SJSA1 (cell line): Measurements from ENCODE around the gene SLC4A7. TPM values are rescaled to one million over a fixed set of nuclear protein-coding genes. Genes with fewer than 3 reads are reported as not detected.
"Not testable (repeated sequence)": the region's sequence is repeated elsewhere in the genome, so short reads cannot be mapped to it uniquely, and the experiment has no call there.

ENCODE experiments used
- DNase-seq, 2 experiments: peaks; one replicate each; pipeline ENCODE4 v3.0.0-alpha.2; 2015 to 2020; ENCODE audit warnings: low spot score in 2 of 2, low read depth in 1 of 2
- H3K27ac ChIP-seq: fragments of 250-450 bp; sonication (Bioruptor Pico); 2 replicates; pipeline ENCODE4 v1.5.1; 2020; ENCODE audit warnings: mild to moderate bottlenecking, moderate library complexity
- H3K27me3 ChIP-seq: fragments of 250-450 bp; sonication (Bioruptor Pico); replicated peaks from 2 replicates; pipeline ENCODE4 v1.5.1; 2020; ENCODE audit warnings: mild to moderate bottlenecking, moderate library complexity
- H3K36me3 ChIP-seq: fragments of 250-450 bp; sonication (Bioruptor Pico); 2 replicates; pipeline ENCODE4 v1.5.1; 2020; ENCODE audit warnings: mild to moderate bottlenecking
- H3K4me1 ChIP-seq: fragments of 250-450 bp; sonication (Bioruptor Pico); replicated peaks from 2 replicates; pipeline ENCODE4 v1.6.1; 2021; ENCODE audit warnings: mild to moderate bottlenecking
- H3K4me3 ChIP-seq: fragments of 250-450 bp; sonication (Bioruptor Pico); 2 replicates; pipeline ENCODE4 v1.5.1; 2020; ENCODE audit warnings: mild to moderate bottlenecking
- H3K9me3 ChIP-seq: fragments of 250-450 bp; sonication (Bioruptor Pico); replicated peaks from 2 replicates; pipeline ENCODE4 v1.5.1; 2020; ENCODE audit warnings: mild to moderate bottlenecking
- total RNA-seq: library from RNA; depleted of rRNA; stranded (reverse); fragments of >200 nt; shearing (Covaris generic); gene quantifications from 2 replicates; pipeline ENCODE4 v1.2.3, GENCODE V29; 2014

SLC4A7 gene
- total RNA-seq, 1 experiment from 2014 or later = 41.6 TPM

DNA sequence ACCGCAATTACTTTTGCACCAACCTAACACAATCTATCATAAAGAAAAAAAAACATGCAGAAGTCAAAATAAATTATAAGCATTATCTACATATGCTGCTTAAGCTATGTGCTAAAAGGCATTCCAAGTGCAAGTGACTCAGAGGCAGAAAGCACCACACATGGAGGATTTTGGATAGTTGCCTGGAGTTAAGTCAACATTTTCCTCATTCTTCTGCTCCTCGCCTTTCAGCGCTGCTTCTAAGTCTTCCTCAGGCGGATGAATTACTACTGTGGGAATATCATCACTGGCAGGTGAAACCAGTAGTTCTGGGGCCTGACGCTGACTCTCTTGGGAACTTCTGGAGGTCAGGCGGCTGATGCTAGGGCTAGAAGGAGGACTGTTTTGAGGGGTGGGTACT lies 53.1 kb downstream of the SLC4A7 start:
- peaks cover 10% of the 10 kb centered on the region for H3K4me1 ChIP-seq
- H3K36me3 ChIP-seq = peaks cover 32% of the 10 kb centered on the region
- H3K27me3 ChIP-seq = no peaks in the 10 kb centered on the region
- no peak overlapping the region for H3K4me3 ChIP-seq
- H3K27ac ChIP-seq = no peak overlapping the region
- H3K9me3 ChIP-seq = no peaks in the 10 kb centered on the region
- DNase-seq = peak; percentile 65 to 75

DNA sequence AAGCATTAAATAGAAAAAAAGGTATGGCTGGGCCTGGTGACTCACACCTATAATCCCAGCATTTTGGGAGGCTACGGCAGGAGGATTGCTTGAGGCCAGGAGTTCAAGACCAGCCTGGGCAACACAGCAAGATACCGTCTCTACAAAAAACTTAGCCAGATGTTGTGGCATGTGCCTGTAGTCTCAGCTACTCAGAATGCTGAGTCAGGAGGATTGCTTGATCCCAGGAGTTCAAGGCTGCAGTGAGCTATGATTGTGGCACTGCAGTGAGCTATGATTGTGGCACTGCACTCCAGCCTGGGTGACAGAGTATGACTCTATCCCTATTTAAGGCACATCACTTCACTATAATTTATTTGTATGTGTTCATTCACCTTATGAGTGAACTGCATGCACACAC lies 54.3 kb downstream of the SLC4A7 start:
- Histone ChIP-seq H3K9me3 (no peaks in the 10 kb centered on the region), H3K27ac (no peak overlapping the region), H3K36me3 (peaks cover 32% of the 10 kb centered on the region), H3K4me1 (peaks cover 10% of the 10 kb centered on the region), H3K27me3 (no peaks in the 10 kb centered on the region), H3K4me3 (no peak overlapping the region)
- DNase-seq = no peak

DNA sequence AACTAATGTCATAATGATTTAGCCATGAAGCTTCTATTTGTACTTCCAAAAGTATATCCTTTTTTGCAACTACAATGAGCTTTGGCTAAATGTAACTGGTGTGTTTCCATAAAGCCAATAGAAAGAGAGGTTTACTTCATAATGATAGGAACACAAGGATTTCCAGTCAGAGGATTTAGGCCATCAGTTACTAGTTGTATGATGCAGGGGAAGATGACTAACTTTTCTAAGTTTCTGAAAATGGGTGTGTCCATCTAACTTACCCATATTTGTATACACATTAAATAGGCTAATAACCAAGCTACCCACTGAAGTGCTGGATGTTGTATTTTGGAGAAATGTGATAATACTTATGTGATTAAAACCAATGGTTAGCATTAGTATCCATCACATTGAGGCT lies 55.7 kb downstream of the SLC4A7 start:
- H3K36me3 ChIP-seq = peaks cover 28% of the 10 kb centered on the region
- H3K4me3 ChIP-seq = no peak overlapping the region
- H3K9me3 ChIP-seq = no peaks in the 10 kb centered on the region
- H3K27me3 ChIP-seq = no peaks in the 10 kb centered on the region
- H3K4me1 ChIP-seq = peaks cover 10% of the 10 kb centered on the region
- H3K27ac ChIP-seq = no peak overlapping the region
- no peak for DNase-seq

DNA sequence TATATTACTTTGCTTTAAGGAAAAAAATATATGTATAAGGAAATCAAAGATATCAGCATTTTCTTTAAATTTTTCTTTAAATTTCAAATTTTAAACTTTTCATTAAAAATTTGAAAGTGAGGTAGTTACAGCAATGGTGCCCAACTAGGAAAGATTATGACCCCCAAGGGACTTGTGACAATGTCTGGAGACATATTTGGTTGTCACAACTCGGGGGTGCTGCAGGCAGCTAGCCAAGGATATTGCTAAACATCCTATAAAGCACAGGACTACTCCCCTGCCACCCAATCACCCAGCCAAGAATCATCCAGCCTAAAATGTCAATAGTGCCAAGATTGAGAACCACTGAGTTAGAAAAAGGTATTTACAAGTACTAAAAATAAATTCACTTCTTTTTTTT lies 57.3 kb downstream of the SLC4A7 start:
- Histone ChIP-seq H3K9me3 (no peaks in the 10 kb centered on the region), H3K27me3 (no peaks in the 10 kb centered on the region), H3K27ac (no peak overlapping the region), H3K36me3 (peaks cover 18% of the 10 kb centered on the region), H3K4me3 (no peak overlapping the region), H3K4me1 (peaks cover 10% of the 10 kb centered on the region)
- no peak for DNase-seq

DNA sequence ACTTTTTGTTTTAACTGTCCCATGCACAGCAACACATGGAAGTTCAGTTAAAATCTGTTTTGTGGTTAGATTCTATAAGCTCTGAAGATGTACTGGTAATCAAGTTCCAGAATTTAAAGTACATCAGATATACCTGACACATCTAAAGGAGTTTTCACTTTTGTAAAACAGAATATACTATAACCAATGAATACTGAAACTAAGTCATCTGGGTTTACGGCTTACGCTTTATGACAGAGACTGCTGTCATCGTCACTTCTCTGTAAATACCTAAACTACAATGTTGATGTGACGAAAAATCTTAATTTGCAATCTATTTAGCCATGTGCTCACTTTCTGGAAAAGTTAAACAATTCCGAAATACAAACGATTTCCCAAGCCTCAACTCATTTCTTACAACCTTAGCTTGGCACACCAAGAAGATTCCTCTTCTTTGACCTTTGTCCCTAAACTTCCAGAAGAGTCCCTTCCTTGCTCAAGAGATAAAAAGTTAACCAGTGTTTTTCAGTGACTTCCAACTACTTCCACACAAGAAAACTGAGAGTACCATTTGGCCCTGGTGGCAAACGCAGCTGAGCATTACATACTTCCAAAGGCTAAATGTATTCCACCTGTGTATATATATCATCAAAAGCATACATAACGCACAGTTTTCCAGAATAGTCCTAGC lies 58.2 kb downstream of the SLC4A7 start:
- H3K36me3 ChIP-seq = peaks cover 16% of the 10 kb centered on the region
- no peaks in the 10 kb centered on the region for H3K27me3 ChIP-seq
- H3K4me3 ChIP-seq = no peak overlapping the region
- no peak overlapping the region for H3K27ac ChIP-seq
- H3K4me1 ChIP-seq = peaks cover 4% of the 10 kb centered on the region
- no peak for DNase-seq
- H3K9me3 ChIP-seq = no peaks in the 10 kb centered on the region

DNA sequence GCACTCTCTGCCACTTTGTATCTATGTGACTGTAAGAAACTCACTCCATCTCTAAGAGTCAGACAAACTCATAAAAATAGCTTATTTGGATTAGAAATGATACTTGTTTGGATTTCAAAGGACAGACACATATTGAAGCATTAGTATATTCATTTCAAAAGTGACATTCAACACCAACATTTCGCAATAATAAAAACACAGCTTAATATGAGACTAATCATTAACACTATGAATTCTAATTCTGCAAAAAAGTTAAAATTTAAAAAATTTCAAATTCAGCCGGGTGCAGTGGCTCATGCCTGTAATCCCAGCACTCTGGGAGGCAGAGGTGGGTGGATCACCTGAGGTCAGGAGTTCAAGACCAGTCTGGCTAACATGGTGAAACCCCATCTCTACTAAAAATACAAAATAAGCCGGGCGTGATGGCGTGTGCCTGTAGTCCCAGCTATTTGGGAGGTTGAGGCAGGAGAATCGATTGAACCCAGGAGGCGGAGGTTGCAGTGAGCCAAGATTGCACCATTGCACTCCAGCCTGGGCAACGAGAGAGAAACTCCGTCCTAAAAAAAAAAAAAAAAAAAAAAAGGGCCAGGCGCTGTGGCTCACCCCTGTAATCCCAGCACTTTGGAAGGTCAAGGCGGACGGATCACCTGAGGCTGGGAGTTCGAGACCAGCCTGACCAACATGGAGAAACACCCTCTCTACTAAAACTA lies 59.2 kb downstream of the SLC4A7 start:
- not testable (repeated sequence) for H3K27ac ChIP-seq, DNase-seq, H3K4me1 ChIP-seq, H3K4me3 ChIP-seq, H3K27me3 ChIP-seq, H3K9me3 ChIP-seq
- peaks cover 21% of the 10 kb centered on the region for H3K36me3 ChIP-seq

DNA sequence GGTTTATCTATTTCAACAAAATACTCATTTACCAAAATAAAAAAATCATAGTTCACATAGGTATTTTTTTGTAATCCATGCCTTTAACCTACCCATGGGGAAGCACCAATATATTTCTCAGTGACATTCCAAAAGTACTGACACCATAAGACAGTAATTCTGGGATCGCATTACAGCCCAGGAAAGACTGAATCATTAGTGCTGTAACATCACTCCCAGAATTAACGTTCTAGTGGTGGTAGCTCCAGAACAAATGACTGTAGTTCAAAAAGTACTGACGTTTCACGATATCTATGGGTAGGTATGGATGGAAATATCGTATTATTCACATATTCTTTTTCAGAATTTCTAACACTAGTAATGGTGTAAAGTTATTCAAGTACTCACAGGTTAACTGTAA lies 60.7 kb downstream of the SLC4A7 start:
- no peak overlapping the region for H3K4me3 ChIP-seq
- no peaks in the 10 kb centered on the region for H3K9me3 ChIP-seq
- no peaks in the 10 kb centered on the region; the same call in 1 of the 2 replicates for H3K4me1 ChIP-seq
- no peaks in the 10 kb centered on the region for H3K27me3 ChIP-seq
- H3K27ac ChIP-seq = no peak overlapping the region
- no peak for DNase-seq
- peaks cover 20% of the 10 kb centered on the region for H3K36me3 ChIP-seq

DNA sequence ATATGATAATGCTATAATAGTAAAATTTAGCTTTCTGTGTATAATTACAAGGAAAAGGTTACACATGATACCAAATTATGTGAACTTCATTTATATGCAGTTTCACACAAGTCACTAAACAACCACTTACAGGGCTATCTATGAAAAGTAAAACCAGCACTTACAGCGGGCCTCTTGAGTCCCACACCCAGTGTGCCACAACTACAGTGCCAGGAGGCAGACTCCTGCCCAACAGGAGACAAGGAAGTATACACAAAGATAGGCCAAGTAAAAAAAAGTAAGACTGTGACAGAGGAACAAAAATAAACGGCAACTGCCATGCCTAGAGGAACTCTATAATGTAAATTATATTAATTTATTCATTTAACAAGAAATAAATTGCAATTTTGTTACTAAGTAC lies 61.6 kb downstream of the SLC4A7 start:
- no peaks in the 10 kb centered on the region for H3K27me3 ChIP-seq
- peaks cover 24% of the 10 kb centered on the region for H3K36me3 ChIP-seq
- no peak overlapping the region for H3K4me3 ChIP-seq
- DNase-seq = no peak
- H3K27ac ChIP-seq = no peak overlapping the region
- no peaks in the 10 kb centered on the region; the same call in 1 of the 2 replicates for H3K4me1 ChIP-seq
- no peaks in the 10 kb centered on the region for H3K9me3 ChIP-seq

DNA sequence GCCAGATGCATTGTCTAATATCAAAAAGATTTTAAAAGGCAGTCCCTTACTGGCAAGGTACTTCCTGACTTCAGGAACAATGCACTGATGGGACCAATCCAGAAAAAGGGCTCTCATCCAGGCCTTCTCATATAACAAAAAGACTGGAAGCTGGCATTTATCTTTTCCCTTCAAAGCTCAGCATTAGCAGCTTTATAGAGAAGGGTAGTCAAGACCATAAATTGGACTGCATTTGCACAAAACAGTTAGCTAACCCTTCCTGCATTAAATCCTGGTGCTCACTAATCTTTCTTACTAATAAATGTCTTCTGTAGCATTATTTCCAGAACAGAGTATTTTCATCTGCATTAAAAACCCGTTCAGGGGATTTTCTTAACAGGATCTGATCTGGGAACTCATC lies 69.0 kb downstream of the SLC4A7 start:
- Histone ChIP-seq H3K36me3 (peaks cover 39% of the 10 kb centered on the region), H3K9me3 (no peaks in the 10 kb centered on the region)
- DNase-seq = no peak

DNA sequence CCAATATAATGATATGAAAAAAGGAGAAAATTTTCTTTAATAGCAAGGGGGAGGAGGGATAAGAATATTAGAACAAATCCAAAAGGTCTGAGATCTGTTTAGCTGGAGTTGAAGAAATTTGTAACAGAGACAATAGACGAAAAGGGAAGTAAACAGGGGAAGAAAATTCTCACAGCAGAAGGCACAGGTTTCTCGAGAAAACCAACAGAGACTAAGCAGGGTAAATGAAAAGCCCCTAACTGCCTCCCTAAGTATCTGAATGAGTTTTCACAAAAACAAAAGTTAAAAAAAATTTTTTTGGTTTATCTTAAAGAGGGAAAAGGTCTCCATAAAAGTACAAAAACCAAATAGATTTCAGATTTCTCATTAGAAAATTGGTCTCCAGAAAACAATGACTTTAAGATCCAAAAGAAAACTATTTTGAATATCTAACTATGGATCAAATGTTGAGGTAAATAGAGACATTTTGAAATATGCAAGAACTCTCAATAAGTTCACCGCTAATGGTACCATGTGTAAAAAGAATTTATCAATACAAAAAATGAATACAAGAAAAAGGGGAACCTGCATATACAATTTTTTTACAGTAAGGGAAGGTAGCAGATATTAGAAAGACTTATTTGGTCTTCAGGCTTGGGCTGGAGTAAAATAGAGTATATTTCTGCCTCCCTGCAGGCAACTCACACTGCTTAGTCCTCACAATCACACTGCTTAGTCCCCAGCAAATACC lies 91.1 kb downstream of the SLC4A7 start:
- no peak overlapping the region for H3K27ac ChIP-seq
- no peak for DNase-seq
- H3K4me1 ChIP-seq = no peaks in the 10 kb centered on the region
- H3K4me3 ChIP-seq = no peak overlapping the region
- no peaks in the 10 kb centered on the region for H3K9me3 ChIP-seq
- peaks cover 23% of the 10 kb centered on the region; the same call in 1 of the 2 replicates for H3K36me3 ChIP-seq
- H3K27me3 ChIP-seq = no peaks in the 10 kb centered on the region

More for the DNA sequence above, 69.0 kb downstream of the SLC4A7 start:
- Histone ChIP-seq H3K27me3 (no peaks in the 10 kb centered on the region), H3K4me3 (no peak overlapping the region), H3K27ac (no peak overlapping the region), H3K4me1 (no peaks in the 10 kb centered on the region)

DNA sequence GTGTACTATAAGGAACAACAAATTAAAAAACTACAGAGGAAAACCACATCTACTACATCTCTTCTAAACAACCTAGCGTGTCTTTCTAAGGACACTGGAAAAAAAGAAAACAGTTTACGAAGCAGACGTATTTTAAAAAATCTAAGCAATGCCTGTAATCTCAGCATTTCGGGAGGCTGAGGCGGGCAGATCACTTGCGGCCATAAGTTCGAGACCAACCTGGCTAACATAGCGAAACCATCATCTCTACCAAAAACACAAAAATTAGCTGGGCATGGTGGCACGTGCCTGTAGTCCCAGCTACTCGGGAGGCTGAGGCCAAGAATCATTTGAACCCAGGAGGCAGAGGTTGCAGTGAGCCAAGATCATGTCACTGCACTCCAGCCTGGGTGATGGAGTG lies 91.8 kb downstream of the SLC4A7 start:
- not testable (repeated sequence) for H3K4me3 ChIP-seq, H3K4me1 ChIP-seq, H3K9me3 ChIP-seq, H3K27ac ChIP-seq, H3K27me3 ChIP-seq, DNase-seq
- H3K36me3 ChIP-seq = peaks cover 20% of the 10 kb centered on the region; the same call in 1 of the 2 replicates

DNA sequence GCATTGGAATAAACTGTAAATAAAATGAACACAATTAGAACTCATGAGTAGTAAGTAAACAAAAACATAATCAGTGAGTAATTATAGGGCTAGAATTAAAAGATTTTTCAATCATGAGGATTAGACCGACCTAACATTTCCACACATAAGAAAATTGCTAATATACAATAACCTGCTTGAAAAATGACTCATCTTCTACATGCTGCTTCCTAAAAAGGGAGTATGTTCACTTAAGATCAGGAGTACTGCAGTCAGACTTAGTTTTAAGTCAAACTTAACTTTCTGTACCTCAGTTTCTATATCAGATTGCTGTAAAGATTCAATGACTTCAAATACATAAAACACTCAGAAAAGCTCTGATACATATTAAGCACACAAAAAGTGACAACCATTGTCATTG lies 92.4 kb downstream of the SLC4A7 start:
- Histone ChIP-seq H3K4me1 (no peaks in the 10 kb centered on the region), H3K27ac (no peak overlapping the region), H3K4me3 (no peak overlapping the region), H3K27me3 (no peaks in the 10 kb centered on the region), H3K36me3 (peaks cover 18% of the 10 kb centered on the region; the same call in 1 of the 2 replicates), H3K9me3 (no peaks in the 10 kb centered on the region)
- no peak for DNase-seq

DNA sequence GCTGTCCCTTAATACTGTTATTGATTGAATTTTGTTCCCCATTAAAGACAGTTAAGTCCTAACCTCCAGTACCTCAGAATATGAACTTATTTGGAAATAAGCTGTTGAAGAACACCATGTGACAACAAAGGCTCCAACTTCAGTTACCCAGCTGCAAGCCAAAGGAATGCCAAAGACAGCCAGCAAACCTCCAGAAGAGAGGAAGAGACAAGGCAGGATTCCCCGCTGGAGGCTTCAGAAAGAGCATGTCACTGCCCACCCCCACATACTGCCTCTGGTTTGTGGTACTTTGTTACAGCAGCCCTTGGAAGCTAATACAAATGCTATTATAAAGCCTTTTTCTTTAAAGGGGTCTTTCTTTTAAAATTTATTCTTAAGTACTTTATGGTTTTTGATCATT lies 96.6 kb downstream of the SLC4A7 start:
- Histone ChIP-seq H3K27ac (no peak overlapping the region), H3K4me1 (no peaks in the 10 kb centered on the region), H3K27me3 (no peaks in the 10 kb centered on the region), H3K36me3 (peaks cover 39% of the 10 kb centered on the region), H3K4me3 (no peak overlapping the region), H3K9me3 (no peaks in the 10 kb centered on the region)
- no peak for DNase-seq

DNA sequence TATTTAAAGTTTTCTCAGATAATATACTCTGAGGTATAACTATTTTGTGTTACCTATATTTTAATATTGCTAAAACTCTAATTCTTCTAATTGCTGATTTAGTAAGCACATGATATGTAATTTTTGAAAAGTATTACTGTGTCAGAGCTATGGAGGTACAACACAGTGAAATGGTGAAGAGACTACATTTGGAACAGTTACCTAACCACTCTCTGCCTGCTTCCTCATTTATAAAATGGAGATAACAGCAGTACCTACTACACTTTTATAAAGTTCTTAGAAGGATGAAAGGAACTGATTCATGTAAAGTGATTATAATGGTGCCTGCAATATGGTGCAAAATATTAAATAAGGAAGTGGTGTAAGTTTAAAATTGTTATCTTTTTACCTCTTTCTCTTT lies 98.7 kb downstream of the SLC4A7 start:
- no peak for DNase-seq
- Histone ChIP-seq H3K27me3 (no peaks in the 10 kb centered on the region), H3K27ac (no peak overlapping the region), H3K4me1 (no peaks in the 10 kb centered on the region), H3K4me3 (no peak overlapping the region), H3K9me3 (no peaks in the 10 kb centered on the region), H3K36me3 (peaks cover 26% of the 10 kb centered on the region)
